SK-N-SH (cell line): ENCODE data around the gene NBEAL2. TPM values are rescaled to one million over a fixed set of nuclear protein-coding genes. Genes with fewer than 3 reads are reported as not detected.

Source experiments
- CTCF ChIA-PET: fragments of 300-600, 350-600 bp; formaldehyde crosslinking; extraction: SDS; loops from one replicate; lab custom pipeline; 2021; lab: Yijun Ruan, JAX
- POLR2A ChIA-PET: fragments of 350-600 bp; sonication (Branson Sonifier 250); formaldehyde crosslinking; extraction: SDS; loops from one replicate; lab custom pipeline; 2020; ENCODE audit warnings: antibody characterized with exemption, inconsistent platforms; lab: Yijun Ruan, JAX
- DNase-seq: peaks from one replicate; pipeline ENCODE4 v3.0.0; 2012
- H2AFZ ChIP-seq: fragments of 200-600 bp; sonication (generic); 2 replicates; pipeline ENCODE4 v1.8.1; 2016; ENCODE audit warnings: antibody characterized with exemption, mild to moderate bottlenecking, low read depth
- H3F3A ChIP-seq: fragments of 200-600 bp; sonication (generic); replicated peaks from 2 replicates; pipeline ENCODE3; 2016; ENCODE audit warnings: antibody characterized with exemption, mild to moderate bottlenecking; ENCODE audit not compliant: insufficient read depth
- H3K27ac ChIP-seq, 2 experiments: fragments of 200-500 bp in 1 of 2; fragments of 200-600 bp in 1 of 2; sonication (Bioruptor generic) in 1 of 2; sonication (generic), shearing (Covaris generic) in 1 of 2; 2 replicates each; pipeline versions ENCODE4 v1.5.1 to v1.6.1; 2014 to 2016; ENCODE audit warnings: low read depth in 2 of 2, inconsistent platforms in 1 of 2, low read length in 1 of 2, mild to moderate bottlenecking in 1 of 2, mixed read lengths in 1 of 2
- H3K27me3 ChIP-seq: fragments of 200-600 bp; sonication (generic), shearing (Covaris generic); 2 replicates; pipeline ENCODE4 v1.6.1; 2016; ENCODE audit warnings: mixed run types; ENCODE audit not compliant: insufficient read depth
- H3K36me3 ChIP-seq, 2 experiments: fragments of 200-500 bp in 1 of 2; fragments of 200-600 bp in 1 of 2; sonication (Bioruptor generic) in 1 of 2; sonication (generic) in 1 of 2; replicated peaks in 1 of 2; 2 replicates each; pipeline versions ENCODE3 to v1.5.1; 2014 to 2016; ENCODE audit warnings: low read length in 1 of 2, mild to moderate bottlenecking in 1 of 2; ENCODE audit not compliant: insufficient read depth in 2 of 2, control insufficient read depth in 1 of 2
- H3K4me1 ChIP-seq, 2 experiments: fragments of 200-500 bp in 1 of 2; fragments of 200-600 bp in 1 of 2; sonication (Bioruptor generic) in 1 of 2; sonication (generic), shearing (Covaris generic) in 1 of 2; 2 replicates each; pipeline versions ENCODE4 v1.5.1 to v1.6.1; 2014 to 2016; ENCODE audit warnings: low read depth in 1 of 2, low read length in 1 of 2, mixed run types in 1 of 2; ENCODE audit not compliant: insufficient read depth in 2 of 2, control insufficient read depth in 1 of 2
- H3K4me2 ChIP-seq: fragments of 200-600 bp; sonication (generic), shearing (Covaris generic); 2 replicates; pipeline ENCODE4 v1.6.1; 2017; ENCODE audit warnings: mixed run types
- H3K4me3 ChIP-seq, 2 experiments: fragments of 200-500 bp in 1 of 2; fragments of 200-600 bp in 1 of 2; sonication (Bioruptor generic) in 1 of 2; sonication (generic), shearing (Covaris generic) in 1 of 2; 2 replicates each; pipeline versions ENCODE4 v1.5.1 to v1.8.1; 2014 to 2016; ENCODE audit warnings: low read depth in 2 of 2, inconsistent platforms in 1 of 2, low read length in 1 of 2, mild to moderate bottlenecking in 1 of 2, mixed read lengths in 1 of 2, moderate library complexity in 1 of 2
- H3K79me2 ChIP-seq: fragments of 200-600 bp; sonication (generic); 2 replicates; pipeline ENCODE4 v1.8.1; 2017; ENCODE audit warnings: mild to moderate bottlenecking; ENCODE audit not compliant: insufficient read depth
- H3K9ac ChIP-seq: fragments of 200-600 bp; sonication (generic); 2 replicates; pipeline ENCODE4 v1.6.1; 2017; ENCODE audit warnings: mixed run types
- H3K9me2 ChIP-seq: fragments of 200-600 bp; sonication (generic); 2 replicates; pipeline ENCODE4 v1.6.1; 2017; ENCODE audit warnings: mixed run types
- H3K9me3 ChIP-seq: fragments of 200-600 bp; sonication (generic); 2 replicates; pipeline ENCODE4 v1.6.1; 2017; ENCODE audit warnings: mixed run types, mild to moderate bottlenecking, moderate library complexity
- H4K20me1 ChIP-seq: fragments of 200-600 bp; sonication (generic); 2 replicates; pipeline ENCODE4 v1.6.1; 2017; ENCODE audit warnings: mild to moderate bottlenecking, mixed run types; ENCODE audit not compliant: insufficient read depth
- CTCF ChIP-seq: fragments of 200-600 bp; sonication (generic); IDR thresholded peaks from 2 replicates; pipeline ENCODE4 v1.6.1; 2017; ENCODE audit warnings: antibody characterized with exemption, mild to moderate bottlenecking, moderate library complexity
- EP300 ChIP-seq, 2 experiments: IDR thresholded peaks; 2 replicates each; pipeline versions ENCODE4 v1.4.0 to v1.6.1; 2012; ENCODE audit warnings: borderline replicate concordance in 1 of 2, low read depth in 1 of 2, low read length in 1 of 2
- EZH2phosphoT487 ChIP-seq: fragments of 200-600 bp; sonication (generic); IDR thresholded peaks from 2 replicates; pipeline ENCODE4 v1.6.1; 2017; ENCODE audit warnings: low read depth, mixed run types, mild to moderate bottlenecking, antibody characterized with exemption, moderate library complexity, borderline replicate concordance
- FOXM1 ChIP-seq: IDR thresholded peaks from 2 replicates; pipeline ENCODE4 v1.4.0; 2012; ENCODE audit warnings: low read depth, mild to moderate bottlenecking
- MXI1 ChIP-seq: IDR thresholded peaks from 2 replicates; pipeline ENCODE4 v1.6.1; 2012; ENCODE audit warnings: mild to moderate bottlenecking, low read depth, low read length, improper control_type of control experiment
- NFIC ChIP-seq: IDR thresholded peaks from 2 replicates; pipeline ENCODE4 v1.4.0; 2012; ENCODE audit warnings: borderline replicate concordance
- RAD21 ChIP-seq: IDR thresholded peaks from 2 replicates; pipeline ENCODE4 v1.6.1; 2012; ENCODE audit warnings: mild to moderate bottlenecking, low read length
- RCOR1 ChIP-seq: fragments of 150-350 bp; IDR thresholded peaks from 2 replicates; pipeline ENCODE4 v1.6.1; 2017; ENCODE audit warnings: antibody characterized with exemption, low read length
- RFX5 ChIP-seq: IDR thresholded peaks from 2 replicates; pipeline ENCODE4 v1.6.1; 2012; ENCODE audit warnings: mild to moderate bottlenecking, improper control_type of control experiment, low read length
- SIN3A ChIP-seq: IDR thresholded peaks from 2 replicates; pipeline ENCODE4 v1.6.1; 2012; ENCODE audit warnings: low read depth, mild to moderate bottlenecking, low read length, moderate library complexity, borderline replicate concordance
- TAF1 ChIP-seq: IDR thresholded peaks from 2 replicates; pipeline ENCODE4 v1.6.1; 2012; ENCODE audit warnings: low read depth, mild to moderate bottlenecking, low read length, moderate library complexity, borderline replicate concordance
- TCF12 ChIP-seq: IDR thresholded peaks from 2 replicates; pipeline ENCODE4 v1.4.0; 2012
- TEAD4 ChIP-seq: IDR thresholded peaks from 2 replicates; pipeline ENCODE4 v1.4.0; 2012; ENCODE audit warnings: mild to moderate bottlenecking, borderline replicate concordance; ENCODE audit not compliant: insufficient read depth
- USF1 ChIP-seq: IDR thresholded peaks from 2 replicates; pipeline ENCODE4 v1.4.0; 2012; ENCODE audit warnings: low read depth, borderline replicate concordance
- ZBTB33 ChIP-seq: IDR thresholded peaks from 2 replicates; pipeline ENCODE4 v1.4.0; 2012; ENCODE audit warnings: low read depth, borderline replicate concordance
- WGBS: methylation state at CpG from one replicate; pipeline ENCODE4 v1.1.6; 2017; ENCODE audit warnings: low lambda C conversion rate; 5-methylcytosine and 5-hydroxymethylcytosine counted together
- polyA plus RNA-seq, 3 experiments: library from polyadenylated mRNA; depleted of rRNA; stranded (reverse); fragments of >200 nt; gene quantifications; 2 replicates each; pipeline ENCODE4 v1.2.3, GENCODE V29; 2012

The NBEAL2 gene
- polyA plus RNA-seq, 1 of the 3 experiments (the other 2 are of a cell fraction), result 20.3 TPM

- no peak for TF ChIP-seq ZBTB33
- no peak for TF ChIP-seq RAD21
- no peak for TF ChIP-seq TAF1
- TF ChIP-seq CTCF, result no peak
- TF ChIP-seq EP300 (IDR thresholded peaks at IDR 0.05; ENCODE audit: borderline replicate concordance in 1 of 2, low read depth in 1 of 2, low read length in 1 of 2), result no peak
These were observed 26.7 kb upstream of the NBEAL2 start (continued) for GRCh38 chr3:46952813-46953212.

- 95% methylated on average over 8 of the region's 8 CpGs for WGBS
- Histone ChIP-seq H3K4me2 (no peak overlapping the region), H3K9me2 (no peaks in the 10 kb centered on the region), H3K4me3 (no peak overlapping the region), H2AFZ (no peak overlapping the region), H3F3A (peaks cover 1% of the 10 kb centered on the region), H3K9ac (no peak overlapping the region), H3K9me3 (no peaks in the 10 kb centered on the region), H3K79me2 (peaks cover 98% of the 10 kb centered on the region), H3K27me3 (no peaks in the 10 kb centered on the region), H3K4me1 (peaks cover 10 to 52% of the 10 kb centered on the region in 2 experiments; a peak in 3 of 4 replicates), H4K20me1 (peaks cover 95% of the 10 kb centered on the region), H3K36me3 (no peaks in the 10 kb centered on the region), H3K27ac (peak overlapping the region; percentile 0 to 23; a peak in 2 of 4 replicates)
- DNase-seq, result no peak
- ChIA-PET CTCF (interaction anchor here (1.0 to 1.9 kb wide), 2 partner anchors 30 to 44 kb away, joined by 4 to 6 read pairs; no protein-coding TSS in a partner anchor), POLR2A (no interaction called here)
- TF ChIP-seq TCF12, result peak; percentile 57
- TF ChIP-seq TEAD4, result no peak
These were observed 26.0 kb upstream of the NBEAL2 start for GRCh38 chr3:46953234-46954010.

GRCh38 chr3:46954178-46954577, 25.3 kb upstream of the NBEAL2 start:
- peaks cover 2 to 50% of the 10 kb centered on the region in 2 experiments; a peak in 2 of 4 replicates for H3K4me1 ChIP-seq
- no peak overlapping the region for H3K4me3 ChIP-seq
- H3K27ac ChIP-seq, result peak overlapping the region in 1 of 2 experiments; percentile 23; a peak in 1 of 4 replicates
- H3K79me2 ChIP-seq, result peaks cover 98% of the 10 kb centered on the region
- H3K27me3 ChIP-seq, result no peaks in the 10 kb centered on the region
- no peaks in the 10 kb centered on the region for H3K9me2 ChIP-seq
- H3K36me3 ChIP-seq, result no peaks in the 10 kb centered on the region
- peaks cover 95% of the 10 kb centered on the region for H4K20me1 ChIP-seq
- CTCF ChIA-PET, result interaction anchor here (1.9 kb wide), 1 partner anchor 31 kb away, joined by 6 read pairs; no protein-coding TSS in a partner anchor
- H2AFZ ChIP-seq, result no peak overlapping the region
- no peak overlapping the region for H3K4me2 ChIP-seq
- no peak overlapping the region for H3K9ac ChIP-seq
- WGBS, result 86% methylated on average over 3 of the region's 3 CpGs
- no peak for DNase-seq
- POLR2A ChIA-PET, result no interaction called here
- no peaks in the 10 kb centered on the region for H3K9me3 ChIP-seq
- H3F3A ChIP-seq, result no peaks in the 10 kb centered on the region
- TF ChIP-seq NFIC (no peak), SIN3A (no peak), RCOR1 (no peak), CTCF (no peak), USF1 (no peak), RFX5 (no peak), MXI1 (no peak), EZH2phosphoT487 (no peak), FOXM1 (no peak)
